ENCODE data around the gene MBOAT7. TPM values are rescaled to one million over a fixed set of nuclear protein-coding genes. Genes with fewer than 3 reads are reported as not detected.

The MBOAT7 gene
- total RNA-seq, 4 donors from 2014 or later = 47.3 to 101 (median 69.0) TPM

DNA sequence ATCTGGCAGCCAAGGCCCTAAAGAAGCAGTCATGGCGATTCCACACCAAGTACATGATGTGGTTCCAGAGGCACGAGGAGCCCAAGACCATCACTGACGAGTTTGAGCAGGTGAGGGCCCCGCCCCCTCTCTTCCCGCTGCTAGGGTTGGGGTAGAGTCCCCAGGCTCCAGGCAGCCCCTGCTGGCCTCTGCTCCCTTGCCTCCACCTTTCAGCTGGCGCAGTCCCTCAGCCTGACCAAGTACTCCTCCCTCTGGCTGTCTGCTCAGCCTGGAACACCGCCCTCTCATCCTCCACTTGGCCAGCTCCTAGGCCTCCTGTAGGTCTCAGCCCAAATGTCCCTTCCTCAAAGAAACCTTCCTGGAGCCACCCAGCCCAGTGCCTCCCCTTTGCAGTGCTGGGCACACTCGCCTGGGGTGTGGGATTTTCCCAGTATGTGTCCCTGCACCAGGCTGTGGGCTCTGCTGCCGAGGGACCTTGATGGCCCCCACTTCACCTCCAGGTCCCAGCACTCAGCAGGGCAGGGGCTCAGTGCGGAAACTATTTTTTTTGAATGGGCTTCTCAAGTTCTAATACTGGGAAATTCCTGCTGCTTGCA, 35.6 kb downstream of the MBOAT7 start:
- Histone ChIP-seq H3K4me1 (peaks cover 7 to 8% of the 10 kb centered on the region in 2 donors), H3K27ac (no peak overlapping the region), H3K36me3 (peaks cover 79 to 83% of the 10 kb centered on the region in 2 donors), H3K9me3 (no peaks in the 10 kb centered on the region), H3K27me3 (no peaks in the 10 kb centered on the region), H3K4me3 (replicated peaks in 1 of 3) (no peak overlapping the region)
- WGBS, 2 donors = 83 to 95% methylated on average over 9 to 10 of the region's 10 CpGs
- TF ChIP-seq, protein P1, sequence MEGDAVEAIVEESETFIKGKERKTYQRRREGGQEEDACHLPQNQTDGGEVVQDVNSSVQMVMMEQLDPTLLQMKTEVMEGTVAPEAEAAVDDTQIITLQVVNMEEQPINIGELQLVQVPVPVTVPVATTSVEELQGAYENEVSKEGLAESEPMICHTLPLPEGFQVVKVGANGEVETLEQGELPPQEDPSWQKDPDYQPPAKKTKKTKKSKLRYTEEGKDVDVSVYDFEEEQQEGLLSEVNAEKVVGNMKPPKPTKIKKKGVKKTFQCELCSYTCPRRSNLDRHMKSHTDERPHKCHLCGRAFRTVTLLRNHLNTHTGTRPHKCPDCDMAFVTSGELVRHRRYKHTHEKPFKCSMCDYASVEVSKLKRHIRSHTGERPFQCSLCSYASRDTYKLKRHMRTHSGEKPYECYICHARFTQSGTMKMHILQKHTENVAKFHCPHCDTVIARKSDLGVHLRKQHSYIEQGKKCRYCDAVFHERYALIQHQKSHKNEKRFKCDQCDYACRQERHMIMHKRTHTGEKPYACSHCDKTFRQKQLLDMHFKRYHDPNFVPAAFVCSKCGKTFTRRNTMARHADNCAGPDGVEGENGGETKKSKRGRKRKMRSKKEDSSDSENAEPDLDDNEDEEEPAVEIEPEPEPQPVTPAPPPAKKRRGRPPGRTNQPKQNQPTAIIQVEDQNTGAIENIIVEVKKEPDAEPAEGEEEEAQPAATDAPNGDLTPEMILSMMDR (IDR thresholded peaks at IDR 0.05) = no peak
- TF ChIP-seq POLR2A (IDR thresholded peaks at IDR 0.05) = no peak
- intact Hi-C loops (cut with DNase I) = no loop called here
- no peak for DNase-seq

DNA sequence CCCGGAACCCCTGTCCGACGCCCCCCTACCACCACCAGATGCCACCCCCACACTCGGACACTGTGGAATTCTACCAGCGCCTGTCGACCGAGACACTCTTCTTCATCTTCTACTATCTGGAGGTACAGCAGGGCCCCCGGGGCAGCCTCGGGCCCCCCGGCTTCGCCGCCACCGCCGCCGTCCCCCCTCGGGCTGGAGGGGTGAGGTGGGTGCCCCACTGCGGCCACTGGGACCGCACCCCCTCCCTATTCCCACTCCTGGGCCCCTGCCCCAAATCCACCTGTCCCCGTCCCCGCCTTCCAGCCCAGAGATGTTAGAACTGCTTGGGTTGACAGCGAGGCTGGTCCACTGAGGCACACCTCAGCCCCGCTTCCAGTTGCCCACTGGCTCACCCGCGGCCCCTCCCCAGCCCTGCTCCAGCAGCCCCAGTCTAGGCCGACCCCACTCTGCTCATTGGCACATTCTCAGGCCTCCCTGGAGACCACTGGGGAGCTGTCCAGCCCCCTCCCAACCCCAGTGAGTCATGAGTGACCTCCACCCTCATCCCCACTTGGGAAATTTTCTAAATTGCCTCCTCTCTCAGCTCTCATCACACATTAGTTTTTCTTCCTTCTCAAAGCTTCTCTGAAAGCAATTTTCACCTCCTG, 36.4 kb downstream of the MBOAT7 start:
- DNase-seq = no peak

DNA sequence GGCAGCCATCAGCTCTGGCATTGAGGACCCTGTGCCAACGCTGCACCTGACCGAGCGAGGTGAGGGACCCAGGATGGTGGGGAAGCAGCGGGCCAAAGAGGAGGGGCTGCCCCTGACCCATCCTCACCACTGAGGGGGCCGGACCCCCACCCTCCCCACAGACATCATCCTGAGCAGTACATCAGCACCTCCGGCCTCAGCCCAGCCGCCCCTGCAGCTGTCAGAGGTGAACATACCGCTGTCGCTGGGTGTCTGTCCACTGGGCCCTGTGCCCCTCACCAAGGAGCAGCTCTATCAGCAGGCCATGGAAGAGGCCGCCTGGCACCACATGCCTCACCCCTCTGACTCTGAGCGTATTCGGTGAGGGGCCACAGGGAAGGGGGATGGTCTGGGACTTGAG, 37.1 kb downstream of the MBOAT7 start:
- no peaks in the 10 kb centered on the region for H3K27me3 ChIP-seq
- H3K27ac ChIP-seq = no peak overlapping the region
- no peak for DNase-seq
- 89 to 100% methylated on average over 2 to 5 of the region's 12 CpGs for WGBS, 2 donors
- H3K4me1 ChIP-seq = no peaks in the 10 kb centered on the region
- H3K9me3 ChIP-seq = no peaks in the 10 kb centered on the region
- intact Hi-C loops (cut with DNase I) = no loop called here
- TF ChIP-seq, protein P1 (IDR thresholded peaks at IDR 0.05) = no peak
- no peak for TF ChIP-seq POLR2A (IDR thresholded peaks at IDR 0.05)
- no peak overlapping the region for H3K4me3 ChIP-seq (replicated peaks in 1 of 3)
- peaks cover 87 to 93% of the 10 kb centered on the region in 2 donors for H3K36me3 ChIP-seq

More for the DNA sequence above, 36.4 kb downstream of the MBOAT7 start:
- Histone ChIP-seq H3K27ac (no peak overlapping the region), H3K4me3 (replicated peaks in 1 of 3) (no peak overlapping the region), H3K9me3 (no peaks in the 10 kb centered on the region), H3K36me3 (peaks cover 84 to 91% of the 10 kb centered on the region in 2 donors), H3K27me3 (no peaks in the 10 kb centered on the region), H3K4me1 (no peaks in the 10 kb centered on the region)
- intact Hi-C loops (cut with DNase I) = no loop called here
- no peak for TF ChIP-seq POLR2A (IDR thresholded peaks at IDR 0.05)
- TF ChIP-seq, protein P1 (IDR thresholded peaks at IDR 0.05) = no peak
- WGBS, 2 donors = 84 to 92% methylated on average over 24 to 25 of the region's 25 CpGs

DNA sequence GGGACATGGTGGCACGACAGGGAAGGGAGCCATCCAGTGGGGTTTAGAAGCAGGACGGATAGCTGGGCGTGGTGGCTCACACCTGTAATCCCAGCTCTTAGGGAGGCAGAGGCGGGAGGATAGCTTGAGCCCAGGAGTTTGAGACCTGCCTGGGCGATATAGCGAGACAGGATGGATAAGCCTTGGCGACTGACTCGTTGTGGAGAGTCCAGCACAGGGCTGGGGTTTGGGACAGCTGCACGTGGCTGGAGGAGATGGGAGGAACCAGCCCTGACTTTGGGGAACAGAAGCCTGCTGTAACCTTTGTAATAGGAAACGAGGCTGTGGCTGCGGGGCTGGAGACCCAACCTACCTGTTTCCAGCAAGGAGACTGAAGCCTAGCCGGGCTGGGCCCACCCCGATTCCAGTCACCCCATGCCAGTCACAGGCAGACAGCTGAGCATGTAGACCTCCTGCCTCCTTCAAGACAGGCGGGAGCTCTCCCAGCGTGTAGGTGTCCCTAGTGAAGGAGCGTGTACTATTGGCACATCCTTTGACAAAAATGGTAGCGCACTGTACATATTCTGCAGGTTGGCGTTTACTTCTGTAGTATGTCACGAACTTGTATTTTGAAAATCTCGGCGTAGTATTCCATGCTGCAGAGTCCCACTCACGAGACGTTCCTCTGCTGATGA, 37.9 kb downstream of the MBOAT7 start:
- Histone ChIP-seq H3K9me3 (no peaks in the 10 kb centered on the region), H3K27ac (no peak overlapping the region), H3K4me3 (replicated peaks in 1 of 3) (no peak overlapping the region), H3K27me3 (no peaks in the 10 kb centered on the region), H3K36me3 (peaks cover 88 to 94% of the 10 kb centered on the region in 2 donors), H3K4me1 (no peaks in the 10 kb centered on the region)
- TF ChIP-seq POLR2A (IDR thresholded peaks at IDR 0.05) = no peak
- TF ChIP-seq, protein P1 (IDR thresholded peaks at IDR 0.05) = no peak
- intact Hi-C loops (cut with DNase I) = no loop called here
- no peak for DNase-seq
- WGBS, 2 donors = 88 to 92% methylated on average over 21 to 23 of the region's 23 CpGs
